ENCODE data around the gene TSC22D3. TPM values are rescaled to one million over a fixed set of nuclear protein-coding genes. Genes with fewer than 3 reads are reported as not detected.

TSC22D3 gene
- total and polyA plus RNA-seq, 7 donors, result 40.5 to 551 (median 272) TPM

GRCh38 chrX:107736781-107737531 is 38.6 kb downstream of the TSC22D3 start:
- intact Hi-C loops (cut with DNase I), result no loop called here
- Histone ChIP-seq H3K27me3 (no peaks in the 10 kb centered on the region), H3K4me1 (peaks cover 0 to 45% (median 35%) of the 10 kb centered on the region in 4 donors), H3K4me3 (no peak overlapping the region), H3K36me3 (no peaks in the 10 kb centered on the region), H3K27ac (peak overlapping the region; percentile 27 to 42 (median 35)), H3K9me3 (no peaks in the 10 kb centered on the region)
- 84 to 88% methylated on average over 8 of the region's 8 CpGs for WGBS, 2 donors
- TF ChIP-seq CTCF (IDR thresholded peaks at IDR 0.05), result no peak
- no peak for TF ChIP-seq EP300 (IDR thresholded peaks at IDR 0.05)
- TF ChIP-seq POLR2A (IDR thresholded peaks at IDR 0.05), result no peak
- no peak for TF ChIP-seq POLR2AphosphoS5 (IDR thresholded peaks at IDR 0.05)
- no peak for DNase-seq

GRCh38 chrX:107734646-107735045 is 40.9 kb downstream of the TSC22D3 start:
- Histone ChIP-seq H3K4me3 (no peak overlapping the region), H3K36me3 (no peaks in the 10 kb centered on the region), H3K27ac (peak overlapping the region; percentile 37 to 83 (median 45)), H3K9me3 (no peaks in the 10 kb centered on the region), H3K27me3 (no peaks in the 10 kb centered on the region), H3K4me1 (peaks cover 0 to 47% (median 37%) of the 10 kb centered on the region in 4 donors)
- intact Hi-C loops (cut with DNase I), result no loop called here
- WGBS, 2 donors, result 57 to 66% methylated on average over 3 of the region's 3 CpGs
- no peak for DNase-seq
- TF ChIP-seq EP300 (IDR thresholded peaks at IDR 0.05) (no peak), POLR2A (IDR thresholded peaks at IDR 0.05) (no peak), CTCF (IDR thresholded peaks at IDR 0.05) (no peak), POLR2AphosphoS5 (IDR thresholded peaks at IDR 0.05) (no peak)

GRCh38 chrX:107733686-107734085 is 41.9 kb downstream of the TSC22D3 start:
- TF ChIP-seq POLR2A (IDR thresholded peaks at IDR 0.05) (no peak), CTCF (IDR thresholded peaks at IDR 0.05) (no peak), POLR2AphosphoS5 (IDR thresholded peaks at IDR 0.05) (no peak), EP300 (IDR thresholded peaks at IDR 0.05) (no peak)
- no peak for DNase-seq
- Histone ChIP-seq H3K27me3 (no peaks in the 10 kb centered on the region), H3K36me3 (no peaks in the 10 kb centered on the region), H3K4me3 (no peak overlapping the region), H3K27ac (peak overlapping the region; percentile 37 to 83 (median 62)), H3K9me3 (no peaks in the 10 kb centered on the region), H3K4me1 (peaks cover 0 to 48% (median 42%) of the 10 kb centered on the region in 4 donors)
- 31 to 75% methylated on average over 4 of the region's 4 CpGs for WGBS, 2 donors
- intact Hi-C loops (cut with DNase I), result no loop called here

GRCh38 chrX:107731831-107732502 is 43.6 kb downstream of the TSC22D3 start:
- Histone ChIP-seq H3K9me3 (no peaks in the 10 kb centered on the region), H3K36me3 (no peaks in the 10 kb centered on the region), H3K4me3 (no peak overlapping the region), H3K27ac (peak overlapping the region; percentile 74 to 83 (median 80)), H3K4me1 (peaks cover 0 to 54% (median 49%) of the 10 kb centered on the region in 4 donors), H3K27me3 (no peaks in the 10 kb centered on the region)
- intact Hi-C loops (cut with DNase I), result no loop called here
- WGBS, 2 donors, result 13 to 36% methylated on average over 7 of the region's 7 CpGs
- no peak for TF ChIP-seq POLR2A (IDR thresholded peaks at IDR 0.05)
- TF ChIP-seq EP300 (IDR thresholded peaks at IDR 0.05), result peak in 1 of 4 donors; percentile 27
- peak in 3 of 4 donors; percentile 40 to 51 (median 46) for TF ChIP-seq POLR2AphosphoS5 (IDR thresholded peaks at IDR 0.05)
- peak; percentile 97 for DNase-seq
